ENCODE measurements around the gene CCDC39. TPM values are rescaled to one million over a fixed set of nuclear protein-coding genes. Genes with fewer than 3 reads are reported as not detected.

CCDC39 gene
- total RNA-seq, 1 experiment from 2014 or later = not detected

DNA sequence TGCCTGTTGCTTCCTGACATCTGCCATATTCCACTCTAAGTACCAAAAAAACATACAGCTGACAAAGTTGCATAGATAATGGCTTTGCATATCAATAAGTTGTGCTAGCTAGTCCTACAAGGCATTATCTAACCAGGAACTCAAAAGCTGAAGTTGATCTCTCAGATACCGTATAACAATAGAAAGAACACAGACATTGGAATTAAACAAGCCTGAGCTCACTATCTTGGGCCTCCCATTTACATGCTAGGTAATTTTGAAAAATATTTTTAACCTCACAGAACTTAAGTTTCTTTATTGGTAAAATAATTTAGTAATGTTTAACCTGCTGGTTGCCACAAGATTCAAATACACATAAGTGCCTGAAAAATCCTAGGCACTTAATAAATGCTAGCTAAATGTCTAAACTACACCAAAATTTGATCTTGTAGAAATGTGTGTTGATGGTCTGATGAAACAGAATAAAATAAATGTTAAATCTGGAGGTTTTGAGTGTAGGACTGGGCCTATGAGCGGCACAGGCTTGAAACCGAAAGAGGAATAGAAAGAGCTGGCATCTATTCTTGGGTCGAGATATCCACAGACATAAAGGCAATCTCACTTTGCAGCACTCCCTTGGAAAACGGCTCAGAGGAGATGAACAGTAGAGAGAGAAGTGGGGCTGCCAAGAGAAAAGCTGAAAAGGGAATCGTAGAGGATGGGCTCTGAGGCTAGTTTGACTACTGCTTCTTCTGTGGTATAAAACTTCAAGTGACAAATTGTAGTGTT, 107.3 kb downstream of the CCDC39 start:
- no peaks in the 10 kb centered on the region for H3K4me1 ChIP-seq
- ChIA-PET CTCF (no interaction called here), POLR2A (no interaction called here)
- no peak for DNase-seq
- no peaks in the 10 kb centered on the region for H3K27me3 ChIP-seq (replicated peaks; ENCODE audit: control insufficient read depth, insufficient read depth, low read length)
- intact Hi-C loops (cut with micrococcal nuclease; ENCODE audit: unreplicated experiment) = no loop called here
- H3K36me3 Mint-ChIP-seq (ENCODE audit: insufficient read depth, unreplicated experiment) = no peaks in the 10 kb centered on the region
- TF ChIP-seq, protein P1, sequence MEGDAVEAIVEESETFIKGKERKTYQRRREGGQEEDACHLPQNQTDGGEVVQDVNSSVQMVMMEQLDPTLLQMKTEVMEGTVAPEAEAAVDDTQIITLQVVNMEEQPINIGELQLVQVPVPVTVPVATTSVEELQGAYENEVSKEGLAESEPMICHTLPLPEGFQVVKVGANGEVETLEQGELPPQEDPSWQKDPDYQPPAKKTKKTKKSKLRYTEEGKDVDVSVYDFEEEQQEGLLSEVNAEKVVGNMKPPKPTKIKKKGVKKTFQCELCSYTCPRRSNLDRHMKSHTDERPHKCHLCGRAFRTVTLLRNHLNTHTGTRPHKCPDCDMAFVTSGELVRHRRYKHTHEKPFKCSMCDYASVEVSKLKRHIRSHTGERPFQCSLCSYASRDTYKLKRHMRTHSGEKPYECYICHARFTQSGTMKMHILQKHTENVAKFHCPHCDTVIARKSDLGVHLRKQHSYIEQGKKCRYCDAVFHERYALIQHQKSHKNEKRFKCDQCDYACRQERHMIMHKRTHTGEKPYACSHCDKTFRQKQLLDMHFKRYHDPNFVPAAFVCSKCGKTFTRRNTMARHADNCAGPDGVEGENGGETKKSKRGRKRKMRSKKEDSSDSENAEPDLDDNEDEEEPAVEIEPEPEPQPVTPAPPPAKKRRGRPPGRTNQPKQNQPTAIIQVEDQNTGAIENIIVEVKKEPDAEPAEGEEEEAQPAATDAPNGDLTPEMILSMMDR (IDR thresholded peaks at IDR 0.05; ENCODE audit: insufficient read depth in 1 of 2, low read depth in 1 of 2, low read length in 1 of 2, severe bottlenecking in 1 of 2, unreplicated experiment in 1 of 2) = no peak
- no peak overlapping the region for H3K4me3 ChIP-seq (ENCODE audit: low read depth, low read length)
- no peaks in the 10 kb centered on the region for H3K9me3 Mint-ChIP-seq (ENCODE audit: unreplicated experiment)
- H3K36me3 ChIP-seq (ENCODE audit: control insufficient read depth, insufficient read depth, low read length) = no peaks in the 10 kb centered on the region
- no peaks in the 10 kb centered on the region for H3K4me1 Mint-ChIP-seq (ENCODE audit: low read depth, unreplicated experiment)
- no peaks in the 10 kb centered on the region for H3K9me3 ChIP-seq
- no peak overlapping the region for H3K4me3 Mint-ChIP-seq (ENCODE audit: unreplicated experiment)
- no peak overlapping the region for H3K27ac Mint-ChIP-seq (ENCODE audit: unreplicated experiment)
- BruUV-seq (replicated peaks) = no TSS peak
- peaks cover 7% of the 10 kb centered on the region for H3K27me3 Mint-ChIP-seq (ENCODE audit: insufficient read depth, unreplicated experiment)

DNA sequence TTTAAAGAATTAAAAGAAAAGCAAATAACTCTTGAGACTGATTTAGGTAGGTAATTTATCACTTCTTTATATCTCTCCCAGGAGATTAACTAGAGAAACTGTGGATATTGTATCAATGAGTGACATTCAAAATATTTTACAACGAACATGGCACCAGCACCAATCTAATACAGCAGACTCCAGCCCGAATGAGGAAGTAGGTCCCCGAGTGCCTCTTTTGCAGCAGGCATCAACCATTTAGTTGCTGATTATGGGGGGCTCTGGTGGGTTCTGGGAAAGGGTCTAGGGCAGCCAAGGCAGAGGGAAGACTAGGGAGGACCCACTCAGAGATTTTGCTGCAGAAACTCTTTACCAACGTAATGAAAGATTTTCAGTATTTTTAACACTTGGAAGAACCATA, 109.1 kb downstream of the CCDC39 start:
- Histone ChIP-seq H3K27me3 (replicated peaks; ENCODE audit: control insufficient read depth, insufficient read depth, low read length) (no peaks in the 10 kb centered on the region), H3K4me3 (ENCODE audit: low read depth, low read length) (no peak overlapping the region), H3K4me1 (no peaks in the 10 kb centered on the region), H3K9me3 (no peaks in the 10 kb centered on the region), H3K36me3 (ENCODE audit: control insufficient read depth, insufficient read depth, low read length) (no peaks in the 10 kb centered on the region)
- Mint-ChIP-seq H3K9me3 (ENCODE audit: unreplicated experiment) (no peaks in the 10 kb centered on the region), H3K4me1 (ENCODE audit: low read depth, unreplicated experiment) (no peaks in the 10 kb centered on the region), H3K36me3 (ENCODE audit: insufficient read depth, unreplicated experiment) (no peaks in the 10 kb centered on the region), H3K27ac (ENCODE audit: unreplicated experiment) (no peak overlapping the region), H3K4me3 (ENCODE audit: unreplicated experiment) (no peak overlapping the region), H3K27me3 (ENCODE audit: insufficient read depth, unreplicated experiment) (peaks cover 3% of the 10 kb centered on the region)
- ChIA-PET POLR2A (no interaction called here), CTCF (no interaction called here)
- intact Hi-C loops (cut with micrococcal nuclease; ENCODE audit: unreplicated experiment) = no loop called here
- DNase-seq = no peak
- no TSS peak for BruUV-seq (replicated peaks)
- TF ChIP-seq, protein P1 (IDR thresholded peaks at IDR 0.05; ENCODE audit: insufficient read depth in 1 of 2, low read depth in 1 of 2, low read length in 1 of 2, severe bottlenecking in 1 of 2, unreplicated experiment in 1 of 2) = no peak

DNA sequence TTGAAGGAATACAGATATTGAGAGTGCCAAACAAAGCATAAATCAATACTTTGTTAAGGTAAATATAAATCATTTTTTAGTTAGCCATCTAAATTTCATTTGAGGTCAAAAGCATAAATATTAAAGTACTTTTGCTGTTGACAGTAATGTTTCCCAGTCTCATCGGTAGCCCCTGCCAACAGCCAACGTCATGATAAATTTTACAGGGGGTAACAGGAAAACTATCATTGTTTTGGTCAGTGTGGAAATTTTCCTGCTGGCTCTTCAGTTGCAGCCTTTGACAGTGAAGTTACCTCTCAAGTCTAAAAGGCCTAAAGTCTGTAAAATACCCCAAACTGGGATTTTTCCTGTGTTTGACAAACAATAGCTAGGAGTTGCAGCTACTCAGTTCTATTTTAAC, 114.6 kb downstream of the CCDC39 start:
- Mint-ChIP-seq H3K27ac (ENCODE audit: unreplicated experiment) (no peak overlapping the region), H3K4me1 (ENCODE audit: low read depth, unreplicated experiment) (no peaks in the 10 kb centered on the region), H3K9me3 (ENCODE audit: unreplicated experiment) (peaks cover 12% of the 10 kb centered on the region), H3K4me3 (ENCODE audit: unreplicated experiment) (no peak overlapping the region), H3K36me3 (ENCODE audit: insufficient read depth, unreplicated experiment) (no peaks in the 10 kb centered on the region), H3K27me3 (ENCODE audit: insufficient read depth, unreplicated experiment) (peaks cover 8% of the 10 kb centered on the region)
- TF ChIP-seq, protein P1 (IDR thresholded peaks at IDR 0.05; ENCODE audit: insufficient read depth in 1 of 2, low read depth in 1 of 2, low read length in 1 of 2, severe bottlenecking in 1 of 2, unreplicated experiment in 1 of 2) = no peak
- no peaks in the 10 kb centered on the region for H3K4me1 ChIP-seq
- H3K9me3 ChIP-seq = no peaks in the 10 kb centered on the region
- no TSS peak for BruUV-seq (replicated peaks)
- H3K4me3 ChIP-seq (ENCODE audit: low read depth, low read length) = no peak overlapping the region
- no peaks in the 10 kb centered on the region for H3K27me3 ChIP-seq (replicated peaks; ENCODE audit: control insufficient read depth, insufficient read depth, low read length)
- intact Hi-C loops (cut with micrococcal nuclease; ENCODE audit: unreplicated experiment) = no loop called here
- H3K36me3 ChIP-seq (ENCODE audit: control insufficient read depth, insufficient read depth, low read length) = no peaks in the 10 kb centered on the region
- DNase-seq = no peak
- ChIA-PET POLR2A (no interaction called here), CTCF (no interaction called here)

Other genes with a start within 250 kb of the CCDC39 start
- gene TTC14, start 77.3 kb downstream of the CCDC39 start, total RNA-seq (2022) = 30.6 and 39.7 TPM in 2 replicates
- 126 and 137 TPM in 2 replicates for gene FXR1, start 233.2 kb upstream of the CCDC39 start, total RNA-seq (2022)

Data from Caco-2 (cell line).